ENCODE data around the gene APOD. TPM values are rescaled to one million over a fixed set of nuclear protein-coding genes. Genes with fewer than 3 reads are reported as not detected.
"Not testable (repeated sequence)": the region's sequence is repeated elsewhere in the genome, so short reads cannot be mapped to it uniquely, and the experiment has no call there.

APOD gene
- total RNA-seq, 1 experiment from 2014 or later: 0.12 TPM

- not testable (repeated sequence) for DNase-seq (ENCODE audit: low spot score)
Measured at GRCh38 chr3:195617784-195618659, 34.3 kb upstream of the APOD start.

GRCh38 chr3:195617134-195617533 is 33.4 kb upstream of the APOD start:
- DNase-seq (ENCODE audit: low spot score): not testable (repeated sequence)

- no peak for DNase-seq (ENCODE audit: low spot score)
Measured at GRCh38 chr3:195616681-195617080, 32.9 kb upstream of the APOD start.

GRCh38 chr3:195615952-195616537 is 32.3 kb upstream of the APOD start:
- DNase-seq (ENCODE audit: low spot score): not testable (repeated sequence)

- not testable (repeated sequence) for DNase-seq (ENCODE audit: low spot score)
Measured at GRCh38 chr3:195614672-195615504, 31.1 kb upstream of the APOD start.

- DNase-seq (ENCODE audit: low spot score): no peak
Measured at GRCh38 chr3:195613468-195614069, 29.8 kb upstream of the APOD start.

- no peak for DNase-seq (ENCODE audit: low spot score)
Measured at GRCh38 chr3:195612075-195612800, 28.5 kb upstream of the APOD start.

- DNase-seq (ENCODE audit: low spot score): no peak
Measured at GRCh38 chr3:195609229-195609628, 25.5 kb upstream of the APOD start.

GRCh38 chr3:195601785-195602184 is 18.0 kb upstream of the APOD start:
- not testable (repeated sequence) for DNase-seq (ENCODE audit: low spot score)

- DNase-seq (ENCODE audit: low spot score): no peak
Measured at GRCh38 chr3:195601382-195601781, 17.6 kb upstream of the APOD start.

GRCh38 chr3:195599926-195600325 is 16.2 kb upstream of the APOD start:
- DNase-seq (ENCODE audit: low spot score): not testable (repeated sequence)

- DNase-seq (ENCODE audit: low spot score): not testable (repeated sequence)
Measured at GRCh38 chr3:195599516-195599915, 15.8 kb upstream of the APOD start.

GRCh38 chr3:195597848-195598247 is 14.1 kb upstream of the APOD start:
- DNase-seq (ENCODE audit: low spot score): no peak

GRCh38 chr3:195597229-195597628 is 13.5 kb upstream of the APOD start:
- DNase-seq (ENCODE audit: low spot score): no peak

GRCh38 chr3:195596765-195597171 is 13.0 kb upstream of the APOD start:
- DNase-seq (ENCODE audit: low spot score): no peak

GRCh38 chr3:195595785-195596531 is 12.2 kb upstream of the APOD start:
- no peak for DNase-seq (ENCODE audit: low spot score)

GRCh38 chr3:195591852-195592251 is 8.1 kb upstream of the APOD start:
- no peak for DNase-seq (ENCODE audit: low spot score)

- DNase-seq (ENCODE audit: low spot score): no peak
Measured at GRCh38 chr3:195591220-195591619, 7.5 kb upstream of the APOD start.

GRCh38 chr3:195590381-195590780 is 6.6 kb upstream of the APOD start:
- DNase-seq (ENCODE audit: low spot score): not testable (repeated sequence)

GRCh38 chr3:195589796-195590195 is 6.1 kb upstream of the APOD start:
- DNase-seq (ENCODE audit: low spot score): not testable (repeated sequence)

Data from H4 (cell line).